GM12801 (cell line): ENCODE data around the gene SALL4.

ENCODE experiments used
- CTCF ChIP-seq: IDR thresholded peaks from one replicate; pipeline ENCODE4 v1.5.1; 2011; ENCODE audit warnings: control low read depth; ENCODE audit not compliant: insufficient read length; ENCODE audit errors: extremely low read depth

SALL4 gene

GRCh38 chr20:51769976-51770615 lies 32.2 kb downstream of the SALL4 start:
- TF ChIP-seq CTCF, result no peak

DNA sequence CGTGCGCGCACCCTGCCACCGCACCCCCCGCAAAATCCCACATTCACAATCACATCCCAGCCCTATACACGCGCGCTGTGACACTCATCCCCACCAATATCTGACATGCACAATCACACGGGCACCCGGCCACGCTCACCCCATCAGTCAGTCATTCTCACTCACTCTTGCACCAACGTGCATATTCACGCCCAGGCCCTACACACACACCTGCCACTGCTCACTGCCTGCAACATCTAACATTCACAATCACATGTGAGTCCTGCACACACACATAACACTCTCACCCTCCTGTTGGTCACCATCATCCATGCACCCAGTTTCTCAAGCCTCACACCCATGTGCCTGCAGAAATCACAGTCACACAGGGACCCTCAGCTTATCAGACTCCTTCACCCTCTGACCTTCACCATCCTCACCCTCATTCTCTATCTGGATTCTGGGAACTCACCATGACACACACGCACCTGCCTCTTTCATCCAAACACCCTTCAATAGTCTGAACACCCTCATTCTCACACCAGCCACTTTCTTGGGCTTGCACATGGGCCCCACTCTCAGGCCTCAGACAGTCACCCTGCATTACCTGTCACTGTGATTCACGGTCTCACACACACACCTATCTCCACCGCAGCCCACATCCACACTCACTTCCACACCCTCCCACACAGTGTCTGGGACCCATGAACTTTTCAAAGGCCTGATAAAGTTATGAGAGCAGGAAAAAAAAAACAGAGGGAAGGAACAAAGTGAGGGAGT lies 33.4 kb downstream of the SALL4 start:
- TF ChIP-seq CTCF, result no peak

DNA sequence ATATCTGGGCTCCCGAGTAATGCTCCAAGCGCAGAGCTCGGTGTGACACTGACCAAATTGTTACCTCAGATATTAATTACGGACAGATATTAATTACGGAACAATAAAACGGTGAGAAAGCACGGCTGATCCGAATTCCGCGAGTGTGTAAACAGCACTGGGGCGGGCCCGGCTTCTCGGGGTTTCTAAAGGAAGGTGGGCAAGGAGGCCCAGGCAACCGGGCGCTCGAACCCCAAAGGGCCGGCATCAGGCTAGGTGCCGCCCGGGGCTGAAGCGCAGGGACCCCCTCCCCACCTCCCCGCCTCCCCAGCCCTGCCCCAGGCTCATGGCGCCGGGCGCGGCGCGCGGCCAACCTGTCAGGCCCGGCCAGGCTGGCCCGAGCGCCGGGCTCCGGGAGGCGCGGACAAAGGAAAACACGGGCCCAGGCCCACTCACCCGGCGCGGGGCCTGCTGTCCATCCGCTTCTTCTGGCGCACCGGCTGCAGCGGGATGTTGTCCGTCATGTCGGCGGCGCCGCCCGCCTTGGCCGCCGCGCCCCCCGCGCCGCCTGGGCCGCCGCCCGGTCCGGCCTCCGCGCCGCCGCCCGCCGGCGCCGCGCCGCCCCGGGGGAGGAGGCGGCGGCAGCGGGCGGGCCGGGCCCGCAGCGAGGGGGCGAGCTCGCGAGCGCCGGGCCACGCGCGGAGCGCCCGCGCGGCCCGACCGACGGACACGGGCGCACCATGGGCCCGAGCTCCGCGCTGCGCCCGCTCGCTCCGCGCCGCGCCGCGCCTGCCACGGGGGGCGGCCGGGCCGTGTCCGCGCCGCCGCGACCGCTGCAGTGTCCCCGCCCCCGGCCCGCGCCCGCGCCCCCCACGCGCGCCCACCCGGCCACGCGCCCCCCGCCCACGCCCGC lies 34.2 kb downstream of the SALL4 start, which contains the start of gene ATP9A:
ATP9A (minus strand) TSS at position 524 of the 892 bp plus-strand sequence; CDS start at position 503, 21 bp downstream.
- TF ChIP-seq CTCF, result no peak

DNA sequence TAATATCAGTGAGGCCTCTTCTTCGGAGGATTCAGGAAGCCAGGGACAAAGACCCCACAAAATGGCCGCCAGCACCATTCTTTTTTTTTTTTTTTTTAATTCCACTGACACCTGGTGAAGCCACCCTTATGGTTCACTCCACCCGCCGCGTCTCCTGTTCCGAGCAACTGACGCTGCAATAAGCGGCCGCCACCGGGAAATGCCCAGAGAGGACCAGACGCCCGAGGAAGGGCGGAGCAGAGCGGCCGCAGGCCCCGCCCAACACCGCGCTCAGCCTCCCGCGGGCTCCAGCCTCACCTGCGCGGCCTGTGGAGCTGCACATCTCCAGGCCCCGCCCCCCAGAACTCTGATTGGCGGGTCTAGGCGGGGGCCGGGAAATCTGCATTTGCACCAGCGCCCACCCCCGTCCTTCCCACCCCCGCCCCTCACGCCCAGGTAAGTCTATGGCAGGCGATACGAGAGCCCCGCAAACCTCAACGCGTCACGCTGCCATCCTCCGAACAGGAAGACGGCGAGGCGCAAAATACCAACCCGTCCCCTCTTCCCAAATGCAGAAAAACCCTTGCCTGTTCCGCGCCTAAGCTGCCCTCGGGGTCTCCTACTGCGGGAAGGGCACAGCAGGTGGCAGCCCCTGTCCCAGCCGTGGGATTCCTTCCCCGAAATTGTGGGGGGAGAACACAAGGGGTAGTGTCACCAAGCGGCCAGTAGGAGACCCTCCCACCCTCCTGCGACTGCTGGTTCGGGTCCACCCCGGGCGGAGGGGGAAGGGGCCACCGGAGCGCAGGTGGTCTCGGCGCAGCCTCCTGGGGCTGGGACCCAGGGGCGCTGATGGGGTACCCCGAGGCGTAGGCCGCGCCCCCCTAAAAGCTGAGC lies 35.1 kb downstream of the SALL4 start:
- TF ChIP-seq CTCF, result no peak

DNA sequence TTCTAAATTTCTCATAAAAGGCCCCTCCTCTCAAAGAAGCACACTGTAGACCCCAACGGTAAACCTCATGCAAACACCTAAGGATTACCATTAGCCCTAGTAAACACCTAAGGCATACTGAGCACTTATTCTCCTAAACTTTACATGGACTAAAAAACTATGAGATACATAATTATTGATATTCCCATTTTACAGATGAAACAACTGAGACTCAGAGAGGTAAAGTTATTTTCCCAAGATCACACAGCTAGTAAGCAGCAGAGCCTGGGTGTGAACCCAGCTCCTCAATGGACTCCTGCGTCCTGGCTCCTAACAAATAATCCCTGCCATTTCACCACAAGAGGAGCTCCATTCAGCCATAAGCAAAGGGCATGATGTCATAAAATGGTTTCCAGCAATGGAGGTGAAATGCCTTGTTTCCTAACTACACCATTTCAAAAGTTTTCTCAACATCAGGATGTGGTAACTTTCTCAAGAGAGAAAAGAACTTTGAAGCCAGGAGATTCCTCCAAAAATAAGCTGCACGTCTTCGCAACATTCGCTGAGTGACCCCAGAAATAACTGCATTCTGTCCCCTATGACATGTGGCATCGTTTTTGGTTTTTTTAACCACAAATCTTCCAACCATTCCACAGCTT lies 38.2 kb downstream of the SALL4 start:
- no peak for TF ChIP-seq CTCF

DNA sequence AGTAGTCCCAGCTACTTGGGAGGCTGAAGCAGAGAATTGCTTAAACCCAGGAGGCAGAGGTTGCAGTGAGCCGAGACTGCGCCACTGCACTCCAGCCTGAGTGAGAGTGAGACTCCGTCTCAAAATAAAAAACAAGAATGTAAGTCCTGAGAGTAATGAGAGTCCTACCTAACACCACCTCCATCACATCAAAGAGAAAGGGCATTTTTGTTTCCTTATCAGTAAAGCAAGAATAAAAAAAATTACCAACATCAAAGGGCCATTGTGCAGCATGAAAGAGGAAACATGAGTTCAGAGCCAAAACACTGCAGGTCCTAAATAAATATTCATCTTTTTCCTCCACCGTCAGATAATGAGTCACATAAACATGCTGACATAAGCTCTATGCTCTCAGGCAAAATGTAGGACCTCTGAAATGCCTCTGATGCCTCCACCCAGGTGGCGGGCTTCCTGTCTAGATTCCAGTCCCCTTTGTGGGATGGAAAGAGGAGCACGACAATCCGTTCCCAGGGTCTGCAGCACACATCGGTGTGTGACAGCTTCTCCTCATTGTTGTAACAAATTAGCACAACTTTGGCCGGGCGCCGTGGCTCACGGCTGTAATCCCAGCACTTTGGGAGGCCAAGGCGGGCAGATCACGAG lies 41.3 kb downstream of the SALL4 start:
- no peak for TF ChIP-seq CTCF
